GM12878 (cell line): Measurements from ENCODE around the gene TGFBI. TPM values are rescaled to one million over a fixed set of nuclear protein-coding genes. Genes with fewer than 3 reads are reported as not detected.

Source experiments
- ATAC-seq: fragments of 200-7000 bp; cut with Tn5 transposase; 3 replicates; pipeline ENCODE4 v1.9.1; 2020; ENCODE audit warnings: mild to moderate bottlenecking, moderate library complexity
- BruUV-seq: library from RNA; stranded (reverse); fragments of 400-500 nt; replicated peaks from 2 replicates; lab custom pipeline; 2021; lab: Mats Ljungman, UMichigan
- CTCF ChIA-PET: fragments of 300-600 bp; sonication (Branson Sonifier 250); formaldehyde crosslinking; extraction: SDS; loops from one replicate; lab custom pipeline; 2021; ENCODE audit warnings: inconsistent platforms; lab: Yijun Ruan, JAX
- POLR2A ChIA-PET: fragments of 350-600 bp; formaldehyde crosslinking; extraction: SDS; loops from one replicate; lab custom pipeline; 2021; ENCODE audit warnings: inconsistent platforms; lab: Charles Lee
- RAD21 ChIA-PET: fragments of 300-600 bp; sonication (Branson Sonifier 250); formaldehyde crosslinking; loops from one replicate; lab custom pipeline; 2023; ENCODE audit warnings: antibody characterized with exemption; ENCODE audit not compliant: unreplicated experiment; lab: Charles Lee
- SMC1A ChIA-PET: fragments of 300-600 bp; sonication (Branson Sonifier 250); formaldehyde crosslinking; loops from one replicate; lab custom pipeline; 2023; ENCODE audit not compliant: unreplicated experiment, uncharacterized antibody; lab: Charles Lee
- DNase-seq: peaks from one replicate; pipeline ENCODE4 v3.0.0-alpha.2; 2011; ENCODE audit warnings: low read depth, low spot score
- FAIRE-seq: peaks from 3 replicates; lab custom pipeline; 2011; peaks lifted over from hg19 to GRCh38; lab: Jason Lieb, UNC
- H2AFZ ChIP-seq: 2 replicates; pipeline ENCODE4 v1.6.0; 2011; ENCODE audit warnings: low read depth, low read length, control low read depth; ENCODE audit not compliant: control insufficient read depth
- H3K27ac ChIP-seq: 2 replicates; pipeline ENCODE4 v1.5.1; 2011; ENCODE audit warnings: control low read depth; ENCODE audit not compliant: control insufficient read depth, insufficient read depth
- H3K27me3 ChIP-seq, 2 experiments: replicated peaks in 1 of 2; 2 replicates each; pipeline versions ENCODE4 v1.6.0 to v1.6.1; 2011; ENCODE audit warnings: low read length in 1 of 2; ENCODE audit not compliant: control insufficient read depth in 2 of 2, insufficient read depth in 2 of 2
- H3K36me3 ChIP-seq, 2 experiments: 2 replicates each; pipeline ENCODE4 v1.5.1; 2011; ENCODE audit warnings: low read length in 1 of 2; ENCODE audit not compliant: control insufficient read depth in 2 of 2, insufficient read depth in 2 of 2
- H3K4me1 ChIP-seq: 2 replicates; pipeline ENCODE4 v1.6.1; 2011; ENCODE audit warnings: mild to moderate bottlenecking, low read length, moderate library complexity, mixed read lengths; ENCODE audit not compliant: control insufficient read depth, insufficient read depth
- H3K4me2 ChIP-seq: 2 replicates; pipeline ENCODE4 v1.6.0; 2011; ENCODE audit warnings: control low read depth; ENCODE audit not compliant: control insufficient read depth, insufficient read depth
- H3K4me3 ChIP-seq: fragments of 200-600 bp; sonication (generic); 2 replicates; pipeline ENCODE4 v1.5.1; 2016
- H3K79me2 ChIP-seq: 2 replicates; pipeline ENCODE4 v1.6.0; 2011; ENCODE audit warnings: low read length; ENCODE audit not compliant: control insufficient read depth, insufficient read depth
- H3K9ac ChIP-seq: 2 replicates; pipeline ENCODE4 v1.8.0; 2011; ENCODE audit warnings: low read length, control low read depth, mixed read lengths; ENCODE audit not compliant: control insufficient read depth, insufficient read depth
- H3K9me3 ChIP-seq: replicated peaks from 3 replicates; pipeline ENCODE4 v1.5.1; 2011; ENCODE audit warnings: mild to moderate bottlenecking, low read length; ENCODE audit not compliant: control insufficient read depth, insufficient read depth
- H4K20me1 ChIP-seq: 2 replicates; pipeline ENCODE4 v1.6.0; 2011; ENCODE audit not compliant: control insufficient read depth, insufficient read depth
- BMI1 ChIP-seq: fragments of 450-650 bp; IDR thresholded peaks from 2 replicates; pipeline ENCODE4 v1.6.1; 2016; ENCODE audit warnings: mild to moderate bottlenecking, moderate library complexity, borderline replicate concordance
- CHD2 ChIP-seq: IDR thresholded peaks from 2 replicates; pipeline ENCODE4 v1.6.1; 2011; ENCODE audit warnings: low read depth, low read length, improper control_type of control experiment, borderline replicate concordance
- EP300 ChIP-seq, 2 experiments: fragments of 150-350 bp in 1 of 2; IDR thresholded peaks; 2 replicates each; pipeline ENCODE4 v1.6.1; 2011 to 2012; ENCODE audit warnings: low read depth in 2 of 2, low read length in 2 of 2, borderline replicate concordance in 1 of 2, improper control_type of control experiment in 1 of 2, inconsistent platforms in 1 of 2; ENCODE audit not compliant: control insufficient read depth in 1 of 2
- NBN ChIP-seq: fragments of 450-650 bp; IDR thresholded peaks from 2 replicates; pipeline ENCODE4 v1.6.1; 2016
- NKRF ChIP-seq: fragments of 450-650 bp; conservative IDR thresholded peaks from 2 replicates; pipeline ENCODE4 v1.6.1; 2017; ENCODE audit warnings: mild to moderate bottlenecking, moderate library complexity
- SIN3A ChIP-seq: IDR thresholded peaks from 2 replicates; pipeline ENCODE4 v1.6.1; 2012; ENCODE audit warnings: low read depth, low read length, improper control_type of control experiment
- SUPT20H ChIP-seq: IDR thresholded peaks from 2 replicates; pipeline ENCODE4 v1.6.1; 2011; ENCODE audit warnings: low read depth, mild to moderate bottlenecking, low read length, moderate library complexity, borderline replicate concordance; ENCODE audit not compliant: control insufficient read depth
- TCF3 ChIP-seq: IDR thresholded peaks from 2 replicates; pipeline ENCODE4 v1.6.1; 2012; ENCODE audit warnings: low read depth, mild to moderate bottlenecking, low read length, borderline replicate concordance; ENCODE audit not compliant: insufficient read depth
- WGBS: methylation state at CpG from one replicate; pipeline ENCODE4 v1.1.6; 2016; ENCODE audit warnings: low lambda C conversion rate; ENCODE audit not compliant: insufficient replicate concordance, insufficient coverage; ENCODE audit errors: missing lambda C conversion rate; 5-methylcytosine and 5-hydroxymethylcytosine counted together
- in situ Hi-C: fragments of 300-500 bp; cut with MboI; formaldehyde crosslinking; loops from 9 replicates; pipeline ENCODE4 v1.14.3; 2018; ENCODE audit warnings: mixed read lengths
- intact Hi-C: fragments of 100-400 bp; cut with micrococcal nuclease; formaldehyde crosslinking; loops from one replicate; pipeline ENCODE4 v1.14.2; 2022; ENCODE audit not compliant: unreplicated experiment
- polyA plus RNA-seq, 11 experiments: library from polyadenylated mRNA; depleted of rRNA in 4 of 11; unstranded in 6 of 11; stranded (reverse) in 5 of 11; fragments of >200 nt; fragmentation: Nextera tagmentation in 4 of 11; fragmentation: Illumina TruSeq in 1 of 11; extraction: Ambion mirVana in 4 of 11; extraction: Trizol in 1 of 11; gene quantifications; 1 replicate in 1 of 11; 2 replicates in 10 of 11; pipeline versions ENCODE4 v1.2.1 to v1.2.3, GENCODE V29; 2011 to 2016; ENCODE audit warnings: inconsistent platforms in 2 of 11, missing spikeins in 2 of 11, low read depth in 1 of 11
- total RNA-seq, 4 experiments: library from RNA; depleted of rRNA in 3 of 4; stranded (reverse); fragments of >200 nt in 3 of 4; fragmentation: Illumina TruSeq in 1 of 4; extraction: Trizol in 1 of 4; gene quantifications; 2 replicates each; pipeline versions ENCODE4 v1.2.1 to v1.2.3, GENCODE V29; 2013 to 2021

The TGFBI gene
- total and polyA plus RNA-seq, 10 of the 15 experiments (the other 5 are each of a cell fraction or from before 2014, with no cell fraction given), result 0.12 to 1.8 (median 0.19) TPM

GRCh38 chr5:135986891-135987401, 41.8 kb upstream of the TGFBI start:
- ChIA-PET CTCF (interaction anchor here (1.0 to 2.2 kb wide), 5 partner anchors 9 to 188 kb away, joined by 3 to 8 read pairs (median 3); no protein-coding TSS in a partner anchor), SMC1A (interaction anchor here (0.8 to 1.7 kb wide), 6 partner anchors 9 to 1232 kb away, joined by 3 to 5 read pairs (median 3); no protein-coding TSS in a partner anchor), POLR2A (no interaction called here), RAD21 (no interaction called here)
- in situ Hi-C loops (no loop called here), intact Hi-C loops (no loop called here)
- H3K36me3 ChIP-seq, result no peaks in the 10 kb centered on the region
- no peak for DNase-seq
- peaks cover 0 to 3% of the 10 kb centered on the region in 2 experiments; a peak in 3 of 4 replicates for H3K27me3 ChIP-seq
- no peaks in the 10 kb centered on the region for H4K20me1 ChIP-seq
- ATAC-seq, result no peak
- no peak overlapping the region for H3K4me2 ChIP-seq
- no peak overlapping the region for H2AFZ ChIP-seq
- TF ChIP-seq NKRF (no peak), TCF3 (no peak), SUPT20H (no peak), BMI1 (no peak), SIN3A (no peak), CHD2 (no peak), NBN (no peak), EP300 (IDR thresholded peaks at IDR 0.05; ENCODE audit: borderline replicate concordance in 1 of 2, control insufficient read depth in 1 of 2, low read depth in 2 of 2, low read length in 2 of 2) (no peak)
- H3K9ac ChIP-seq, result no peak overlapping the region
- H3K4me1 ChIP-seq, result no peaks in the 10 kb centered on the region
- H3K9me3 ChIP-seq, result no peaks in the 10 kb centered on the region; the same call in 2 of the 3 replicates
- H3K4me3 ChIP-seq, result no peak overlapping the region
- H3K79me2 ChIP-seq, result no peaks in the 10 kb centered on the region
- H3K27ac ChIP-seq, result no peak overlapping the region
- BruUV-seq, result no TSS peak
- 0% methylated on average over 3 of the region's 3 CpGs for WGBS
- no peak for FAIRE-seq
